Cardiac muscle cell (in vitro differentiated cells and primary cell): ENCODE results near the gene RPTN. TPM values are rescaled to one million over a fixed set of nuclear protein-coding genes. Genes with fewer than 3 reads are reported as not detected.

Source experiments
- DNase-seq, 2 donors: peaks; one replicate each; pipeline versions ENCODE4 v3.0.0 to v3.0.0-alpha.2; 2010 to 2017; ENCODE audit warnings: low read depth in 1 of 2, low spot score in 1 of 2
- H3K27ac ChIP-seq: fragments of 200-600 bp; sonication (generic); 2 replicates; pipeline ENCODE4 v1.5.1; 2016
- H3K27me3 ChIP-seq: fragments of 200-600 bp; sonication (generic); 2 replicates; pipeline ENCODE4 v1.6.0; 2016; ENCODE audit warnings: control low read depth
- H3K36me3 ChIP-seq: fragments of 200-600 bp; sonication (generic); 2 replicates; pipeline ENCODE4 v1.5.1; 2016; ENCODE audit warnings: control low read depth
- H3K4me1 ChIP-seq: fragments of 200-600 bp; sonication (generic); 2 replicates; pipeline ENCODE4 v1.8.1; 2017; ENCODE audit warnings: low read depth, mild to moderate bottlenecking, mixed run types
- H3K4me3 ChIP-seq: fragments of 200-600 bp; sonication (generic); 2 replicates; pipeline ENCODE4 v1.5.1; 2016; ENCODE audit warnings: mild to moderate bottlenecking
- H3K9me3 ChIP-seq: fragments of 200-600 bp; sonication (generic); 2 replicates; pipeline ENCODE4 v1.5.1; 2017; ENCODE audit warnings: low read depth, mild to moderate bottlenecking, control low read depth
- polyA plus RNA-seq: library from polyadenylated mRNA; unstranded; fragments of >200 nt; fragmentation: Nextera tagmentation; extraction: Ambion mirVana; gene quantifications from 2 replicates; pipeline ENCODE4 v1.2.1, GENCODE V29; 2016
- total RNA-seq: library from RNA; depleted of rRNA; stranded (reverse); fragments of >200 nt; gene quantifications from 2 replicates; pipeline ENCODE4 v1.2.3, GENCODE V29; 2016
- TF ChIP-seq, protein P1 (sequence below): IDR thresholded peaks from 2 replicates; pipeline ENCODE4 v1.5.1; 2012; ENCODE audit warnings: low read depth, mild to moderate bottlenecking, low read length

The RPTN gene
- total and polyA plus RNA-seq, 2 experiments from 2014 or later: not detected

- H3K4me1 ChIP-seq: no peaks in the 10 kb centered on the region
- peak in 1 of 2 donors; percentile 78 for DNase-seq
- TF ChIP-seq, protein P1, sequence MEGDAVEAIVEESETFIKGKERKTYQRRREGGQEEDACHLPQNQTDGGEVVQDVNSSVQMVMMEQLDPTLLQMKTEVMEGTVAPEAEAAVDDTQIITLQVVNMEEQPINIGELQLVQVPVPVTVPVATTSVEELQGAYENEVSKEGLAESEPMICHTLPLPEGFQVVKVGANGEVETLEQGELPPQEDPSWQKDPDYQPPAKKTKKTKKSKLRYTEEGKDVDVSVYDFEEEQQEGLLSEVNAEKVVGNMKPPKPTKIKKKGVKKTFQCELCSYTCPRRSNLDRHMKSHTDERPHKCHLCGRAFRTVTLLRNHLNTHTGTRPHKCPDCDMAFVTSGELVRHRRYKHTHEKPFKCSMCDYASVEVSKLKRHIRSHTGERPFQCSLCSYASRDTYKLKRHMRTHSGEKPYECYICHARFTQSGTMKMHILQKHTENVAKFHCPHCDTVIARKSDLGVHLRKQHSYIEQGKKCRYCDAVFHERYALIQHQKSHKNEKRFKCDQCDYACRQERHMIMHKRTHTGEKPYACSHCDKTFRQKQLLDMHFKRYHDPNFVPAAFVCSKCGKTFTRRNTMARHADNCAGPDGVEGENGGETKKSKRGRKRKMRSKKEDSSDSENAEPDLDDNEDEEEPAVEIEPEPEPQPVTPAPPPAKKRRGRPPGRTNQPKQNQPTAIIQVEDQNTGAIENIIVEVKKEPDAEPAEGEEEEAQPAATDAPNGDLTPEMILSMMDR: peak; percentile 78
These were observed 26.7 kb upstream of the RPTN start for GRCh38 chr1:152185544-152186391.

DNA sequence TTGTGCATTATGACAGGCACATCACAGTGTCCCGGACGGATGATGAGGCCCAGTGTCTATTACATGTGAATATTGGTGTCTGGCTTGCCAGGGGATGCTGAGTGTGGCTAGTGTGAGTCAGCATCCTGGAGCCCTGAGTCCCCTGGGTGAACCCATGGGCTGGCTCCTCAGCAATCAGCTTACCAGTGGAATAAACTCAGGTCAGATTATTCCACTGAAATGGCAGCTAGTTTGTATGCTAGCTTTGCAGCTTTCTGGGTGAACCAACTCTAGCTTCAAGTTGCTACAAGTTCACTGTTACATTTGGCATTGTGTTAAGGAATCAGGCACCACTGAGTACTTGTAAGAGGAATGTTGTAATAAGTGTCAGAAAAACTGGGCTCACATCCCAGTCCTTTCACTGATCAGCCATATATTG lies 23.9 kb upstream of the RPTN start:
- no peaks in the 10 kb centered on the region for H3K4me1 ChIP-seq
- H3K27ac ChIP-seq: no peak overlapping the region
- H3K4me3 ChIP-seq: no peak overlapping the region
- TF ChIP-seq, protein P1: no peak
- H3K9me3 ChIP-seq: no peaks in the 10 kb centered on the region
- no peaks in the 10 kb centered on the region for H3K27me3 ChIP-seq
- no peaks in the 10 kb centered on the region for H3K36me3 ChIP-seq
- peak in 1 of 2 donors; percentile 89 for DNase-seq

More at GRCh38 chr1:152185544-152186391, 26.7 kb upstream of the RPTN start:
- Histone ChIP-seq H3K27me3 (no peaks in the 10 kb centered on the region), H3K36me3 (no peaks in the 10 kb centered on the region), H3K4me3 (no peak overlapping the region), H3K27ac (no peak overlapping the region), H3K9me3 (no peaks in the 10 kb centered on the region)

DNA sequence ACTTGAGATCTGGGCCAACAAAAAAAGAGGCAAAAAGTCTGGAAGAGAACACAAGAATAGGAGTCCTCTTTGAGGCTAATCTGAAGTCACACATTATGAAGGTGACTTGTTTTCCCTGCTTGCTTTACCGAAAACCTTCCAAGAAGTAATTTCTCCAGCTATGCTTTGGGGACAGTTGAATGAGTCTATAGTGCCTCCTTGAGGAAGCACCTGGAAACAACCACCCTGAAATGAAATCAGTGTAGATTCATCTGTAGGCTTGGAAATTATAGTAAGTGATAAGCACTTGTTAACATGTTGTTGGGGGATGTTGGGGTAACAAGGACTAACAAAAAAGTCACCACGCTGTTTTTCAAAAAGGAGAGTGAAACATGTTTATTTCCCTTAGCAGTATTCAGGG lies 23.4 kb upstream of the RPTN start:
- no peak overlapping the region for H3K27ac ChIP-seq
- no peaks in the 10 kb centered on the region for H3K36me3 ChIP-seq
- H3K4me1 ChIP-seq: no peaks in the 10 kb centered on the region
- TF ChIP-seq, protein P1: peak; percentile 54
- no peak overlapping the region for H3K4me3 ChIP-seq
- DNase-seq: peak in 1 of 2 donors; percentile 46
- H3K27me3 ChIP-seq: no peaks in the 10 kb centered on the region
- H3K9me3 ChIP-seq: no peaks in the 10 kb centered on the region

DNA sequence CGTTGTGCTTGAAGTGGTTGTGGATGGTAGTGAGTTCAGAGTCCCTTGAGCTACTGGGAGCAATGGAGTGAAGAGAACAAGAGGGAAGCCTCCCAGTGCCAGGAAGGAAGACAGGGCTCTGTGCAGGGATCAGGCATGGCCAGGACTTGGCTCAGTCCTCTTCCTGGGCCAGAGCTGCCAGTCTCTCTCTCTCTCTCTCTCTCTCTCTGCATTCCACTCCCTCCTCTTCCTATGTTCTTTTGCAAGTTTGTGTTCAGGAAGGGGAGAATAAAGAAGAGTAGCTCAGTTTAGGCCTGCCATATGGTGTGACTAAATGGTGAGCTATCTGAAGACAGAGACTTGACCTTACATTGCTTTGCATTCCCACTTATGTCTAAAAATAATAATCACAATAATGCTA lies 20.5 kb upstream of the RPTN start:
- no peaks in the 10 kb centered on the region for H3K4me1 ChIP-seq
- TF ChIP-seq, protein P1: no peak
- H3K27me3 ChIP-seq: no peaks in the 10 kb centered on the region
- DNase-seq: peak in 1 of 2 donors; percentile 21
- no peak overlapping the region for H3K27ac ChIP-seq
- no peaks in the 10 kb centered on the region for H3K9me3 ChIP-seq
- no peak overlapping the region for H3K4me3 ChIP-seq
- H3K36me3 ChIP-seq: no peaks in the 10 kb centered on the region

- H3K36me3 ChIP-seq: no peaks in the 10 kb centered on the region
- TF ChIP-seq, protein P1: no peak
- no peak overlapping the region for H3K4me3 ChIP-seq
- H3K27ac ChIP-seq: no peak overlapping the region
- H3K4me1 ChIP-seq: no peaks in the 10 kb centered on the region
- H3K27me3 ChIP-seq: no peaks in the 10 kb centered on the region
- no peak for DNase-seq
- H3K9me3 ChIP-seq: no peaks in the 10 kb centered on the region
These were observed 11.4 kb upstream of the RPTN start for GRCh38 chr1:152170287-152170905.
